CD4-positive, alpha-beta T cell treated with Interferon alpha-2 for 1 hour (primary cell): Measurements from ENCODE around the gene CASKIN2.

Experiments
- DNase-seq, 2 donors: peaks; one replicate each; pipeline ENCODE4 v3.0.0-alpha.2; 2020 to 2022

Gene CASKIN2, protein sequence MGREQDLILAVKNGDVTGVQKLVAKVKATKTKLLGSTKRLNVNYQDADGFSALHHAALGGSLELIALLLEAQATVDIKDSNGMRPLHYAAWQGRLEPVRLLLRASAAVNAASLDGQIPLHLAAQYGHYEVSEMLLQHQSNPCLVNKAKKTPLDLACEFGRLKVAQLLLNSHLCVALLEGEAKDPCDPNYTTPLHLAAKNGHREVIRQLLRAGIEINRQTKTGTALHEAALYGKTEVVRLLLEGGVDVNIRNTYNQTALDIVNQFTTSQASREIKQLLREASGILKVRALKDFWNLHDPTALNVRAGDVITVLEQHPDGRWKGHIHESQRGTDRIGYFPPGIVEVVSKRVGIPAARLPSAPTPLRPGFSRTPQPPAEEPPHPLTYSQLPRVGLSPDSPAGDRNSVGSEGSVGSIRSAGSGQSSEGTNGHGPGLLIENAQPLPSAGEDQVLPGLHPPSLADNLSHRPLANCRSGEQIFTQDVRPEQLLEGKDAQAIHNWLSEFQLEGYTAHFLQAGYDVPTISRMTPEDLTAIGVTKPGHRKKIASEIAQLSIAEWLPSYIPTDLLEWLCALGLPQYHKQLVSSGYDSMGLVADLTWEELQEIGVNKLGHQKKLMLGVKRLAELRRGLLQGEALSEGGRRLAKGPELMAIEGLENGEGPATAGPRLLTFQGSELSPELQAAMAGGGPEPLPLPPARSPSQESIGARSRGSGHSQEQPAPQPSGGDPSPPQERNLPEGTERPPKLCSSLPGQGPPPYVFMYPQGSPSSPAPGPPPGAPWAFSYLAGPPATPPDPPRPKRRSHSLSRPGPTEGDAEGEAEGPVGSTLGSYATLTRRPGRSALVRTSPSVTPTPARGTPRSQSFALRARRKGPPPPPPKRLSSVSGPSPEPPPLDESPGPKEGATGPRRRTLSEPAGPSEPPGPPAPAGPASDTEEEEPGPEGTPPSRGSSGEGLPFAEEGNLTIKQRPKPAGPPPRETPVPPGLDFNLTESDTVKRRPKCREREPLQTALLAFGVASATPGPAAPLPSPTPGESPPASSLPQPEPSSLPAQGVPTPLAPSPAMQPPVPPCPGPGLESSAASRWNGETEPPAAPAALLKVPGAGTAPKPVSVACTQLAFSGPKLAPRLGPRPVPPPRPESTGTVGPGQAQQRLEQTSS (N-terminal part only)

DNA sequence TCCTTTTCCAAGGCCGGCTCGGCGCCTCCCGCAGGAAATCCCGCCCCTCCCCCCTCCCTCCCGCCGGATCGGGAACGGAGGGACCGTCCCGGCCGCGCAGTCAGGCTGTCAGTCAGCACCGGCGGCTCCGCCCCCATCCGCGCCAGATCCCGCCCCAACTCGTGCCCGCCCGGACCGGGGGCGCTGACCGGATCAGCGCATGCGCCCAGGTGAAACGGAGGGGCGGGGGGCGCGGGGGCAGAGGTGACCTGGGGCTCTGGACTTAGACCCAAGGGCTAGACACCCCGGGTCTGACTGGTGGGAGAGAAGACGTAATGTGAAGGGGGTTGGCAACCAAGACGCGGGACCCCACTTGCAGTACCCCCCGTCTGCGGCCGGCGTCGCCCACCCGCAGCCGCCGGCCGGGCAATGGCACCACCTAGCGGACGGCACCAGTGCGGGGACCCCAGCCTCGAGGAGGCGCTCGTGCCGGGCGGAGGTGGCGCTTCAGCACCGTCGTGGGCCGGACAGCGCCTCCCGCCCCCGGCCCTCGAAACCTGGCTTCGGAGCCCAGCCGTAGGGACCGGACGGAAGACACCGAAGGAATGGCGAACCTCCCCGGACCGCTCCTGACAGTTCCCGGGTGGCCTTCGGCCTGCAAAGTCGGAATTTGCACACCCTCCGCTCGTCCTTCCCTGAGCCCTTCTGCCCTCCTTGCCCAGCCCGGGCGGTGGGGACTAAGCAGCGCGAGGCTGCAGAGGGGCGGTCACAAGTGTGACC, at the start of gene CASKIN2:
Gene CASKIN2, minus strand, starts transcription at position 42 of the 759 bp plus-strand sequence. CDS start 1,733 bp downstream, outside the sequence.
- DNase-seq: peak; percentile 75 to 78

DNA sequence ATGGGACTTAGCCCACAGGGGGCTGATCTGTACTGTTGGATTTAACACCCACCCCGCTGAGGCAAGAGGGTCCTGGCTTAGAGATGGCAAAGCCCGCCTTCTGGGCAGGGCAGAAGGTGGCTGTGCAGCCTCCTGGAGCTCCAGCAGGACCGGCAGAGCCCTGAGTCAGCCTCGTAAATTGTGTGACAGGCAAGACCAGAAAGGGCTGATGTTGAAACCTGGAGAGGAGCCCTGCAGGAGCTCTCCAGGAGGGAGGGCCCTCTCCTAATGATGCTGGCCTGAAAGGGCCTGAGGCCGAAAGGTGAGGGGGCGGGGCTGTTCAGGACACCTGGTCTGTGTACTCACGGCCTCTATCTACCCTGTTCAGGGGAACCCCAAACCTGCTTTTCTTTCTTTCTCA, 49.7 kb upstream of the CASKIN2 start:
- no peak for DNase-seq

DNA sequence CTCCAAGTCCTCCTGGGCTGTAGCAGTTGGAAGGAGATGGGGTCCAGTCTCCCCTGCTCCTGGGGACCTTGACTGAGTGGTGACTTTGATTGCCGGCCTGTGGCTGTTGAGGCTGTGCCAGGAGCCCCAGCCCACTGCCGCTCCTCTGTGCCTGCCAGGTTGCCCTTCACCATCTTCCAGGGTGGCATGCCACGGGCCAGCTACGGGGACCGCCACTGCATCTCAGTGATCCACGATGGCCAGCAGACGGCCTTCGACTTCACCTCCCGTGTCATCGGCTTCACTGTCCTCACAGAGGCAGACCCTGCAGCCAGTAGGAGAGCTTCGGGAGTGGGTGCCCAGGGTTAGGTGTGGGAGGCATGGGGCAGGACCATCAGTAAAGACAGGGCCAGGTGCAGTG, 48.9 kb upstream of the CASKIN2 start:
- no peak for DNase-seq

DNA sequence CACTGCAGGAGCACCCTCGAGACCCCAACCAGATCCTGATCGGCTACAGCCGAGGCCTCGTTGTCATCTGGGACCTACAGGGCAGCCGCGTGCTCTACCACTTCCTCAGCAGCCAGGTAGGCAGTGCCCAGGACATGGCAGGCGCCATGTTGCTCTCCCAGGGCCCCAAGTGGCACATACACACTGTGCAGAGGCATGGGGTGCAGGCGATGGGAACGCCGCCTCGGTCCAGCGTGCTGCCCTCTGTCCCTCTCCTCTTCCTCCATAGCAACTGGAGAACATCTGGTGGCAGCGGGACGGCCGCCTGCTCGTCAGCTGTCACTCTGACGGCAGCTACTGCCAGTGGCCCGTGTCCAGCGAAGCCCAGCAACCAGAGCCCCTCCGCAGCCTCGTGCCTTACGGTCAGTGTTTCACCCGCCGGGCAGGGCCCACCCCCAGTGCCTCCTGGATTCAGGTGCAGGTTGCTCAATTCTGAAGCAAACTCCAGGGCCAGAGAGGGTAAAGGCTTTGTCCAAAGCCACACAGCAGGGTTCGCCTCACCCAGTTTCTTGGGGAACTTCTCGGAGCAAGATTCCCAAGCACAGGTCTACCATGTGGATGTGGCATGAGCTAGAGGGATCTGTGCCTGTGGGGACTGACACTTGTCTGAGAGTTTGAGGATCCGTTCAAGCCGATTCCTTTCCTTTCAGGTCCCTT, 47.9 kb upstream of the CASKIN2 start:
- DNase-seq: no peak

DNA sequence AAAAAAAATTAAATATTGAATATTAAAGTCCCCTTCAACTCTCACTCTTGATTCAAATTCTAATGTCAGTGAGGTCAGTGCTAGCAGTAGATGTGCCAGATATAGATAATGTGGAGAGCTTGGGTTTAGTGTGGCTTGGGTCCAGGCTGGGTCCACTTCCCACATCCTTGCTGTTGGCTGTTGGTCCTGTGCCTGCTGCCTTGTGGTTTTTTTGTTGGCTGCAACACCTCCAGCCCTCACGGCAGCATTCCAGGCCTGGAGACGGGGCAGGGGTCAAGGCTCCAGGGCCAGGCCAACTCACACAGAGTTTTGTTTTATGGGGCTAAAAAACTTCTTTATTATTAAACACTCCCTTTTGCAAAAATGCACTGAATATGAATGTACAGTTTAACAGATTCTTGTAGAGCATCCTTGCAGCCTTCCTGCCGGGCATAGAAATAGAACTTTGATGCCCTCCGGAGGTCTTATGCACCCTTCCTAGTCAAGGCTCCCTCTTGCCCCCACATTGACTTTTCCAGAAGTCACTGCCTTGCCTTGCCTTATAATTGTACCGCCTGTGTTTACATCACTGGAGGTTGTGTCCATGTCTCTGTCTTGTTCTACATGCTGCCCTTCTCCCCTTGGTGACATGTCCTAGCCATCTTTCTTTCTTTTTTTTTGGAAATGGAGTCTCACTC, 46.7 kb upstream of the CASKIN2 start:
- peak in 1 of 2 donors; percentile 0 for DNase-seq

DNA sequence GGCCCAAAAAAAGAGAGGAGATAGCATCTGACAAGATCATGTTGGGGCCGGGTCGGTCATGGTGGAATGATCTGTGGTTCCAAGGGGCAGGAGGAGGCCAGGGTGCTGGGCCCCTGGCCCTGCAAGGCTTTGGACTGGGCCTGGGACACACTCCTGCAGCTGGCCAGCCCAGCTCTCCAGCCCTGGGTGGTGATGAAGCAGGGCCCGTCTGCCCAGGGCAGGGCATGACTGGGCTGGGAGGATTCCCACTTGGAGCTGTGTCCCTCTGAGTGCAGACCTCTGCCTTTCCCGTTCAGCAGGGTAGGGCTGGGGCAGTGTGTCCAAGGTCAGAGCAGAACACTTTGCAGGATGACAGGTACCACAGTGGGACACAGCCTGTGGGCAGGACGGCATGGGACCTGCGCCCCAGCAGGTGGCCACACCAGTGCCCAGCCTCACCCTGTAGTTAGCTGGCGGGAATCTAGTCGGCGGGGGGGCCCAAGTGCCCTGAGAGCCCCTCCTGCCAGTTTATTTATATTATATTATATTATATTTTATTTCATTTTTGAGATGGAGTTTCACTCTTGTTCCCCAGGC, 44.7 kb upstream of the CASKIN2 start:
- no peak for DNase-seq

DNA sequence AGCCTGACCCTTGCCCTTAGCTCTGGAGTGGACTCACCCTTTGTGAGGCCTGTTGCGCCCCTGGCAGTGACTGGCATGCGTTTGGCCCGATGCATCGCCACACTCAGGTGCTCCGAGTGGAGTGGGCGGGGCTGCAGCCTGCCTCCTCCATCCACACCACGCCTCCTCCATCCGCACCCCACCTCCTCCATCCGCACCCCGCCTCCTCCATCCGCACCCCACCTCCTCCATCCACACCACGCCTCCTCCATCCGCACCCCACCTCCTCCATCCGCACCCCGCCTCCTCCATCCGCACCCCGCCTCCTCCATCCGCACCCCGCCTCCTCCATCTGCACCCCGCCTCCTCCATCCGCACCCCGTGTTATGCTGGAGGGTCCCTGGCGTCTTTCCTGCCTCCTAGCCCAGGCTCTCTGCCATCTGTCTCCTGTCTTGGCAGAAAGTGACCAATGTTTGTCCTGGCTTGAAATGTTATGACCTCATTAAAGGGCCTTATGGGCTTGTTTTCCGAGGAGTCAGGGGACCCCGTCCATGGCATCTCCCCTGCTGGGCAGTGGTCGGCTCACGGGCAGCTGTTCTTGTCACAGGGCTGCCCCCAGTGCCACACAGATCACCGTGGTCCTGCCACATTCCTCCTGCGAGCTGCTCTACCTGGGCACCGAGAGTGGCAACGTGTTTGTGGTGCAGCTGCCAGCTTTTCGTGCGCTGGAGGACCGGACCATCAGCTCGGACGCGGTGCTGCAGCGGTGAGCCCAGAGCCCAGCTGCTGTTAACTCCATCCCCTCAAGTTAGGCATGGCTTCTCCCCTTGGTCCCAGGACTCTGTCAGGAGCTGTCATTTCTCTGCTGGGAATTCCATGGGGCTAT, 43.6 kb upstream of the CASKIN2 start:
- no peak for DNase-seq

DNA sequence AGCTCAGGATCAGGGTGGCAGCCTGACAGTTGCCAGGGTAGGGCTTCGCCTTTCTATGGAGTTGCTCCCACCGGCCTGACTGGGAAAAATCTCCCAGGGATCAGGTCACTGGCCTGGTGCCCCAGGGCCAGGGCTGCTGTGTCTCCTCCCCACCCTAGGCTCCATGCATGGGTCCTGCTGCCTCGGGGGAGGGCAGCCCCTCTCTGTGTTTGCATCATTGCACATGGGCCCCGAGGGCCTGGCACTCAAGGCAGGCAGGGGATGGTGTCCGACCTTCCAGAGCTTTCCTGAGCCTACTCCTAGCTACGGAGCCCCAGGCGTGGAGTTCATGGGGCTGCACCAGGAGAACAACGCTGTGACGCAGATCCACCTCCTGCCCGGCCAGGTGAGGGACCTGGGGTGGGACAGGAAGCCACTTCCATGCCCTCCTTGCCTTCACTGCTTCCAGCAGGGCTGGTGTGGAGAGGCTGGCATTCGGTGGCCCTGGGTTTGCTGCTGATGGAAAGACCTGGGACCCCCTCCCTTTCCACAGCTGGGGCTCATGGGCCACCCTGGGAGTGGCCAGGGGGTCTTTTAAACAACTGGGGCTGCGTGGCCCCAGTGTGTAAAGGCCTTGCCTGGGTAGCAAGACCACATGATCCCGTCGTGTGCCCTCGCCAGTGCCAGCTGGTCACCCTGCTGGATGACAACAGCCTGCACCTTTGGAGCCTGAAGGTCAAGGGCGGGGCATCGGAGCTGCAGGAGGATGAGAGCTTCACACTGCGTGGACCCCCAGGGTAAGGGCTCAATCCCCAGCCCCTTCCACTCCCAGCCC, 42.7 kb upstream of the CASKIN2 start:
- DNase-seq: no peak

DNA sequence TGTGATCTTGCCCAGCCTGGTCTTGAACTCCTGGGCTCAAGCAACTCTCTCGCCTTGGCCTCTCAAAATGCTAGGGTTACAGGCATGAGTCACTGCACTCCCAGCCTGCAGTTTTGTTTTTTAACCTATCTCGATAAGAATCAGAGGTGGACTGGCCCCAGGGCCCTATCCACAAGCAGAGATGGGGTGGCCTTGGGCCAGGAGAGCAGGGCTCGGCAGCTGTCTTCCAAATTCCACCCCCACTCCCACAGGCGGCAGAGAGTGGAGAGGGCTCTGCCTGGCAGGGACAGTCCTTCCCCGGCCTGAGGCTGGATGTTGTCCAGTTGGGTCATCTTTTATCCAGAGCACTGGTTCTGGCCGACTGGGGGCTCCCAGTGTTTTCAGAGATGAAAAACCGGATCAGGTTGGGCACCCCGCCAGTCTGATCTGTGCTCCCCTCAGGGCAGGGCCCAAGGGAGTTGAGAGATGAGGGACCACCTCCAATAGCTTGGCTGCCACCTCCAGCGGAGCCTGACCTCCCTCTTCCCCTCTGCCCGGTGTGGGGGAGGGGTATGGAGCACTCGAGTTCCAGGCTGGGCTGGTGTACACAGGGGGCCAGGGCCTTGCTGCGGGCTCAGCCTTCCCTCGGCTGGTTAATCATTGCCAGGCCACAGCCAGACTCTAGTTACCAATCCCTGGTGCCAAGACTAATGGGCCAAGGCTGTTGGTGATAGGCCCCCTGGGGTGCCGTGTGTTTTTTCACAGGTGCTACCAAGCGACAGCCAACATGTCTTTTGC, 41.9 kb upstream of the CASKIN2 start:
- no peak for DNase-seq

DNA sequence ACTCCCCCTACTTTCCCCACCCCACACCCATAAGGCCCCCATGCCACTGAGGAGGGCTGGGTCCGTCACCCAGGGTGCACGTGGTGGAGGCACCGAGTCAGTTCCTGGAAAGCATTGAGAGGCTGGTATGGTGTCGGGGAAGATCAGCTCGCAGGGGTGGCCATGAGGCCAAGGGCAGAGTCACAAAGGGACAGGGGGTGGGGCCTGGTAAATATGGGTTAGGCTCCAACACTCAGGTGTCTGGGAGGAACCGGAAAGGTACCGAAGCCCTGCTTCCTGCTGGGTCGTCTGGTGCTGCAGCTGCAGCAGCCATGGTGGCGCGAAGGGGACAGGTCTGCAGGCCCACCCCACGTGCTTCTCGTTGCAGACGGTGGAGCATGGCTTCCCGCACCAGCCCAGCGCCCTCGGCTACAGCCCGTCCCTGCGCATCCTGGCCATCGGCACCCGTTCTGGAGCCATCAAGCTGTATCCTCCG, 40.4 kb upstream of the CASKIN2 start:
- DNase-seq: no peak

DNA sequence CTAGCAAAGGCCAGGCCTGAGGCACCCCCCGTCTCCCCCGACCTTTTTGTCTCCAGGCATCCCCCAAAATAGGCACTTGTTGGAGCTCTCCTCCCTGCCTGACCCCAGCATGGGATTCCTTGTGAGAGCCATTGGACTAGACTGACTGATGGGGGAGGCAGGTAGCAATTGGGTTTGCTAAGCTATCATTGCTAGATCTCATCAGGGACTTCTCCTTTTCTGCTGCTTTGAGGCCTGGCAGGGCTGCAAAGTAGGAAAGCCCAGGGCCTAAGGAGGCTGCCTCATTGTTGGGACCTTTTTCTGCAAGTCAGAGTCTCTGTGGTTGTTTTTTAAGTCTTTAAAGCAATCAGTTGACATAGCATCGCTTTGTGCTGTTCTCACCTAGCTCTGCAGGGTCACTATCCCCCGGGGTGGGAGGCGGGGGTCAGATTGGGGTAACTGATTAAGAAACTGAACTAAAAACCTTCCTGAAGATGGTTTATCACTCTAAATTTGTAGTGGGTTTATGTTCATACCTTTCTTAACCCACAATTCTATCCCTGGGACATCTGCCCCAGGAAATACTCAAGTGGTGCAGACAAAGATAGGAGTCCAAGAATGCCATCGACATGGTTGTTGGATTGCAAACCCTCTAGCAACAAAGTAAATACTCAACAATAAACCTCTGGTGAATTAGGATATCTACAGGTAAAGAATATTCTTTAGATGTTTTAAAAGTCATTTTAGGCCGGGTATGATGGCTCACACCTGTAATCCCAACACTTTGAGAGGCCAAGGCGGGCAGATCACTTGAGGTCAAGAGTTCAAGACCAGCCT, 38.2 kb upstream of the CASKIN2 start:
- DNase-seq: no peak

DNA sequence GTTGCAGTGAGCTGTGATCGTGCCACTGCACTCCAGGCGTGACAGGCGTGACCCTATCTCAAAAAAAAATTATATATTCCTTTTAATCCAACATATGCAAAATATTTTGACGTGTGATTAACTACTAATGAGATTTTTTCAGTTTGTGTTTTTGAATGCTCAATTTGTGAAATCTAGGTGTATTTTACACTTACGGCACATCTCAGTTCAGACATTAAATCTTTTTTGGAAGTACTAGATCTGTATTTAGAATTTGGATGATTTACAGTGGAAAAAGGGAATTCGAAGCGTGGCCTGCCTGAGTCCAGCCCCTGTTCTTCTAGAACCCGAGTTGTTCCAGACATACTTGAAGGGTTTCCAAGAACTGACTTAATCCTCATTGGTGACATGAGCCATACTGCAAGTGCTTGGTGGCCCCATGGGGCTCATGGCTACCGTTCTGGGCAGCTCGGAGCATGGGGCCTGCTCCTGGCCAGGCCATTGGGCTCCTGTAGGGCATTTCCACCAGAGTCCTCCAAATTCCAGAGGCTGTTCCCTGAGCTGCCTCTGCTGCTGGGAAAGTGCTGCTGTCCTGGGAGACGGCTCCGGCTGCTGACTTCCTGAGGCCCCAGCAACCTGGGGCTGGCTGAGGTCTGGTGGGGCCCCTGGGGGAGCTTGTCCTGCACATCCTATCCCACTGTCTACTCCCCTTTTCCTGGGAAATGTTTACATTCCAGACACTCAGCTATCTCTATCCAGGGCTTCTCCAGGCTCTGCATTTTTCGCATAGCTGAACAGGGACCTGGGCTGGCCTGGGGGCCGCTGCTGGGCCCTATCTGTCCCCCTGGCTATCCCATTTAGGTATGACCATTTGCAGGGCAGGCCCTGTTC, 37.3 kb upstream of the CASKIN2 start:
- DNase-seq: no peak

DNA sequence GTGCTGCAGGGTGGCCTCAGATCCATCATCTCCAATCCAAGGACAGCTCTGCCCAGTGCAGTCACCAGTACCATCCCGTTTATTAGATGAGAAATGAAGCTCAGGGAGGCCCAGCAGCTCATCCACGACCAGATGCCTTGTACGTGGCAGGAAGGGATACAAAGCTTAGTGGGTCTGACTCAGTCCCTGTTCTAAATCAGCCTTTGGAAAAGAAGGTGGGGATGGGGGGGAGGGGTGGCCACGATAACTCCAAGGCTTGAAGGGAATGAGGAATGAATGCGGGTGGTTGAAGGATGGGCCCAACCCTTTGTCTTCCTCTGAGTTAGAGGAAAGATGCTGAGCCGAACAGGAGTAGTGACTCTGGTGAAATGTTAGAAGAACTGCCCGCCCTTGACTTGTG, 35.9 kb upstream of the CASKIN2 start:
- no peak for DNase-seq

DNA sequence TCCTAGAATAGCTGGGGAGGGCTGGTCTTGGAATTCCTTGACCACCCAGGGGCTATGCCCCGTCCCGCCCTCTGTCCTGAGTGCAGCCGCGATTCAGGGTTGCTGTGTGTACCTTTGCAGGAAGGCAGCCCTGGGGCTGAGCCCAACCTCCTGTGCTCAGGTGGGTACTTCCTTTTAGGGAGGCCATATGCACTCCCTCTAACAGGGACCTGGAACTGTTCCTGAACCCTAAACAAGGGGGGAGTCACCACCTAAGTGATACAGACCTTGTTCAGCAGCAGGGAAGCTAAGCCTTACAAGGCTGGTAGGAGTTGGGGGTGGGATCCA, 34.8 kb upstream of the CASKIN2 start:
- no peak for DNase-seq

DNA sequence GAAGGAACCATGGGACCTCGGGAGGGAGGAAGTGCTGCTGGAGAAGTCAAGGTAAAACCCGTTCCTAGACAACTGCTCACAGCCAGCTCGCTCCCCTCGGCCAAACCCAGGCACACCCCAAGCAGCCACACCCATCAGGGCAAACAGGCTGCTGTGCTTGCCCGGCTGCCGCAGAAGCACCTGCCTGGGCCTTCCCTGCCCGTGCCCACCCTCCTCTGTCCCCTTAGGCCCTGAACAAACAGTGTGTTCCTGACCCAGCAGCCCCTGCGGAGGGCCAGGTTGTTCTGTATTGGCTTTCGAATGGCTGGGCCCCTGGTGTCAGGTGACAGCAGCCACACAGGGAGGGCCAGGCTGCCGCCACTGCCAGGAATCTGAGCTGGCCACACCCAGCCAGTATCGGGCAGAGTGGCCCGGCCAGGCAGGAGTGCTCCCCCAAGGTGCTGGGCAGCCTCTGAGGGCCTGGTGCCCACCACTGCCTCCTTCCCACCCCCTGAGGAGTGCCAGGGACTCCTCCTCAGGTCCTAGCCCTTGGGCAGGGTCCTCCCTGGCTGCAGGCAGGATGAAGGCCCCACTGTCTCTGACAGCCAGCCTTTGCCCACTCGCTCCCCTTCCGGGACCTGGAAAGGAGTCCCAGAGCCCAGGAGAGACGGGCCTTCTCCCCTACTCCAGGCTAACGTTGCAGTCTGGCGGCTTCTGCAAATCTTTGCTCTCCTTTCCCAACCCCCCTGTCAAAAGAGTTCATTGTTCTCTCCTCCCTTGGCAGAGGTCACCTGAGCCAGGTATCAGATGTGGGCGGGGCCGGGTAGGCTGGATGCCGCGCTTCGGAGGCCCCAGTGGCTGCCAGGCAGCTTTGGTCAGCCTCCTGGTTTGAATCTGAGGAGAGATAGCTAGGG, 34.2 kb upstream of the CASKIN2 start:
- no peak for DNase-seq
